Astrocyte of the cerebellum (primary cell): Measurements from ENCODE around the gene TSHZ2.

ENCODE experiments used
- DNase-seq: peaks from one replicate; pipeline ENCODE4 v3.0.0-alpha.2; 2011; ENCODE audit warnings: low read depth
- H3K4me3 ChIP-seq: 2 replicates; pipeline ENCODE4 v1.5.1; 2011; ENCODE audit warnings: mild to moderate bottlenecking, low read depth, low read length, moderate library complexity
- CTCF ChIP-seq: IDR thresholded peaks from 2 replicates; pipeline ENCODE4 v1.5.1; 2012; ENCODE audit warnings: low read length, low read depth, moderate library complexity, mild to moderate bottlenecking; ENCODE audit errors: missing control alignments
- in situ Hi-C: cut with HindIII; loops from 2 replicates; pipeline ENCODE4 v1.10.0; 2017; ENCODE audit warnings: low sequenced_read_pairs

Gene TSHZ2

DNA sequence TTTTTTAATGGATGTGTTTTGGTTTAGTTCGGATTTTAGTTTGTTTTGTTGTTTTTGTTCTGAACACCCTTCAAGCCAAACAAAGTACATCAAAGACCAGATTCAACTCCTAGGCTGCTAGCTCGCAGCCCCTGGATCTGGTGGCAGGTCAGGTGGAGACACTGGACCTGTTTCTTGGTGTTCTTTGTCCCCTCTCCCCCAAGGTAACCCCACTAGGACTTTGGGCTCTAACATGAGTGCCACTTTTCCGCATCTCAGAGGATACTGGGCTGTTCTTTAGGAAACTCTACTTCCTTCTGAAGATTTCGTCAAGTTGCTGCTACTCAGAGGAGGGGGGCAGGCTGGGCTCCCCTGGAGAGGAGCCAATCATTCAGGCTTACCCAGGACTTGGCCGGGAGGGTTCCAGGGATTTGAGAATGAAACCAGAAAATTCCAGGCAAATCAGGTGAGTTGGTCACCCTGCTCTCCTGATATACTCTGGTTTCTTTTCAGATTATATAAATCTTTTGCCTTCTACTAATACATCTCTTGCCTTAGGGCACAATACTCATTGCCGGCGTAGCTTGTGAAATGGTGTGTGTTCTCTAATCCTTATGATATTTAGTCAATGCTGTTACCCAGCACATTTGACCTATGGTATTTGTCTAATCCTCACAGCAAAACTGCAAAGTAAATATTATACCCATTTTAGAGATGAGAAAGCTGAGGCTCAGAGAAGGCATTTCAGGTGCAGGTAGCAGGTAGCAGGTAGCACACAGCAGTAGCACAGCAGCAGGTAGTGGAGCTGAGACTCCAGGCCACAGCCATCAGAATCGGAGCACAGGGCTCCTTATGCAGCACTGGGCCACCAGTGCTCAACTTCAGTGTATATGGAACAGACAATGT is 291.6 kb downstream of the TSHZ2 start:
- in situ Hi-C loops, result no loop called here
- TF ChIP-seq CTCF, result no peak
- no peak for DNase-seq
- no peak overlapping the region for H3K4me3 ChIP-seq

GRCh38 chr20:53264604-53265003 is 292.4 kb downstream of the TSHZ2 start:
- TF ChIP-seq CTCF, result no peak
- no peak overlapping the region for H3K4me3 ChIP-seq
- DNase-seq, result no peak
- in situ Hi-C loops, result no loop called here

DNA sequence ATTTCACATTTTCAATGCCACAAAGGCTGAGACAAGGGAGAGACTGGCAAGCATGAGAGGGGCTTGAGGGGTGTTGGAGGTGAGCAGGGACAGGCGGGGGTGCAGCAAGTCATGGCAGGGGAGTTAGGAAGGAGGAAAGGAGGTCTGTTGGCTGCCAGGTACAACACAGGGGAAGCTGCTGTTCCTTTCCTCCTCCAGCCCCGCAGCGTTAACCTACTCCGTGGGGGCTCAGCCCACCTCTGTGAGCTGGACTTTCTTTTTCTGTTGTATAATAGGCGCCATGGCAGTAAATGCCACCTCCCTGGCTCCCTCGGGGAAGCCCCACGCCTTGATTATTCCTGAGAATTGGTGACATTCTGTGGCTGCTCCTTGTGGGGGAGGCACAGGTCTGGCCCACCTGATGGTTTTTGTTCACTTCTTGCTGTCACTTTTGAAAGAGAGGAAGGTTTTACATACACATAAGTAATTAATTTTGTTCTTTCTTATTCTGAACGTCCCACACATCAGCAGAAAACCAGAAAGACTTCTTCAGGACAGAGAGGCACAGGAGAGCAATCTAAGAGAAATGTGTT is 293.2 kb downstream of the TSHZ2 start:
- no peak for TF ChIP-seq CTCF
- in situ Hi-C loops, result no loop called here
- no peak overlapping the region for H3K4me3 ChIP-seq
- DNase-seq, result no peak

DNA sequence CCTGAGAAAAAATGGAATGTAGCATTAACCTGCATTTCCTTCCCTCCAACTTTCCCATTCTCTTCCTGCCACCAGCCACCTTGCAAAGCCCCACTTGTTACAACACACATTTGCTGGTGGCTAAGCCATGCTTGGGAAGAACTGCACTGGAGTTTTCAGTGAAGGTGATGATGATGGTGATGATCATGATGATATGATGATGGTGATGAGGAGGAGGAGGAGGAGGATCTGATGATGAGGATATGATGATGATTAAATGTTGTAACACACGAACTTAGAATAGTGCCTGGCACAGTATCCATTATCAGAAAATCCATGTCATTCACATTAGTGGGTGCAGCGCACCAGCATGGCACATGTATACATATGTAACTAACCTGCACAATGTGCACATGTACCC is 297.2 kb downstream of the TSHZ2 start:
- in situ Hi-C loops, result no loop called here
- TF ChIP-seq CTCF, result no peak
- DNase-seq, result no peak
- no peak overlapping the region for H3K4me3 ChIP-seq

DNA sequence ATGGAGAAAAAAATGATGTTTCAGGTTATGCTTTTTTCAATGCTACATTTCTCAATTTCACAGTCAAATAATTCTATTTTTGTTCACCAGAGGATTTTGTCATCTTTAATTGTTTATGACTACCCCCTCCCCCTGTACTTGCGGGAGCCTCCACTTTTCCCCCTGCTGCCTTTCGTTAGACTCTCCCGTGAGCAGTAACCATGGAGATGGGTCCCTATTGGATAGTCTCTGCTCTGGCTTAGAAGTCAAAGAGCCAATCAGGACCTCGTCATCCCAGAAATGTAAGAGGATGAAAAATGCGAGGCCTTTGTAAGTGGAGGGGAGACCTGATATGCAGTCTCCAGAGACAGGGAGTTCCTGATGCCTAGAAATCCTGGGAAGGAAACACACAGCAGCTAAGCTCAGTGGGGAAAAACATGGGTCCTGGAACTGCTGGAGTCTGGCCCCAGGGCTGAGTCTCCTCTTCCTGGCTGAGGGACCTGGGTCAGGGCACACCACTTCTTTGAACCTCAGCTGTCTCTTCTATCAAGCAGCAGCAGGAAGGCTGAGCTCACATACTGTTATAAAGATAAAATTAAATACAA is 298.7 kb downstream of the TSHZ2 start:
- TF ChIP-seq CTCF, result no peak
- no peak for DNase-seq
- in situ Hi-C loops, result no loop called here
- no peak overlapping the region for H3K4me3 ChIP-seq

GRCh38 chr20:53274365-53274764 is 302.2 kb downstream of the TSHZ2 start:
- in situ Hi-C loops, result no loop called here
- no peak for TF ChIP-seq CTCF
- H3K4me3 ChIP-seq, result no peak overlapping the region
- DNase-seq, result no peak
